ENCODE data around the gene IKZF1. TPM values are rescaled to one million over a fixed set of nuclear protein-coding genes. Genes with fewer than 3 reads are reported as not detected.

IKZF1 gene
- total and polyA plus RNA-seq, 2 donors (not counting 1 experiment from before 2014, with no cell fraction given): 0.01 TPM; not detected in 1

- Histone ChIP-seq H4K20me1 (ENCODE audit: control insufficient read depth, extremely low read depth, insufficient read depth, low read length) (no peaks in the 10 kb centered on the region), H3K36me3 (ENCODE audit: control insufficient read depth, insufficient read depth, low read length) (no peaks in the 10 kb centered on the region), H3K4me3 (replicated peaks in 1 of 4; ENCODE audit: control extremely low read depth in 1 of 4, insufficient read depth in 1 of 4, low read depth in 3 of 4, low read length in 4 of 4) (no peak overlapping the region), H3K27me3 (ENCODE audit: control insufficient read depth, insufficient read depth, low read length) (no peaks in the 10 kb centered on the region), H2AFZ (ENCODE audit: low read length) (no peak overlapping the region), H3K4me2 (ENCODE audit: extremely low read depth, insufficient read depth, low read length) (no peak overlapping the region), H3K4me1 (ENCODE audit: control insufficient read depth, extremely low read depth, insufficient read depth, low read length) (no peaks in the 10 kb centered on the region), H3K27ac (ENCODE audit: insufficient read depth, low read length) (no peak overlapping the region), H3K79me2 (ENCODE audit: control insufficient read depth, insufficient read depth, low read length) (no peaks in the 10 kb centered on the region), H3K9me3 (ENCODE audit: control insufficient read depth, insufficient read depth, low read depth, low read length) (no peaks in the 10 kb centered on the region), H3K9ac (ENCODE audit: insufficient read depth, low read length) (no peak overlapping the region)
- TF ChIP-seq CTCF (conservative IDR thresholded peaks at IDR 0.05 in 1 of 2, IDR thresholded peaks at IDR 0.05 in 1 of 2; ENCODE audit: low read depth in 1 of 2, low read length in 2 of 2) (no peak), EZH2 (IDR thresholded peaks at IDR 0.05; ENCODE audit: low read length, missing control alignments) (no peak)
- DNase-seq (ENCODE audit: low read depth in 2 of 2): no peak
Measured at GRCh38 chr7:50292165-50292757, 12.3 kb upstream of the IKZF1 start.

GRCh38 chr7:50292763-50293162 is 11.8 kb upstream of the IKZF1 start:
- H3K27me3 ChIP-seq (ENCODE audit: control insufficient read depth, insufficient read depth, low read length): no peaks in the 10 kb centered on the region
- no peaks in the 10 kb centered on the region for H4K20me1 ChIP-seq (ENCODE audit: control insufficient read depth, extremely low read depth, insufficient read depth, low read length)
- H3K9me3 ChIP-seq (ENCODE audit: control insufficient read depth, insufficient read depth, low read depth, low read length): no peaks in the 10 kb centered on the region
- no peaks in the 10 kb centered on the region for H3K36me3 ChIP-seq (ENCODE audit: control insufficient read depth, insufficient read depth, low read length)
- no peak overlapping the region for H3K4me3 ChIP-seq (replicated peaks in 1 of 4; ENCODE audit: control extremely low read depth in 1 of 4, insufficient read depth in 1 of 4, low read depth in 3 of 4, low read length in 4 of 4)
- no peak overlapping the region for H3K4me2 ChIP-seq (ENCODE audit: extremely low read depth, insufficient read depth, low read length)
- no peak for DNase-seq (ENCODE audit: low read depth in 2 of 2)
- no peaks in the 10 kb centered on the region for H3K79me2 ChIP-seq (ENCODE audit: control insufficient read depth, insufficient read depth, low read length)
- no peaks in the 10 kb centered on the region for H3K4me1 ChIP-seq (ENCODE audit: control insufficient read depth, extremely low read depth, insufficient read depth, low read length)
- H2AFZ ChIP-seq (ENCODE audit: low read length): no peak overlapping the region
- TF ChIP-seq EZH2 (IDR thresholded peaks at IDR 0.05; ENCODE audit: low read length, missing control alignments): no peak
- TF ChIP-seq CTCF (conservative IDR thresholded peaks at IDR 0.05 in 1 of 2, IDR thresholded peaks at IDR 0.05 in 1 of 2; ENCODE audit: low read depth in 1 of 2, low read length in 2 of 2): no peak
- H3K27ac ChIP-seq (ENCODE audit: insufficient read depth, low read length): no peak overlapping the region
- H3K9ac ChIP-seq (ENCODE audit: insufficient read depth, low read length): no peak overlapping the region

- Histone ChIP-seq H2AFZ (ENCODE audit: low read length) (no peak overlapping the region), H3K9me3 (ENCODE audit: control insufficient read depth, insufficient read depth, low read depth, low read length) (no peaks in the 10 kb centered on the region), H3K79me2 (ENCODE audit: control insufficient read depth, insufficient read depth, low read length) (no peaks in the 10 kb centered on the region), H3K9ac (ENCODE audit: insufficient read depth, low read length) (no peak overlapping the region), H4K20me1 (ENCODE audit: control insufficient read depth, extremely low read depth, insufficient read depth, low read length) (no peaks in the 10 kb centered on the region), H3K4me3 (replicated peaks in 1 of 4; ENCODE audit: control extremely low read depth in 1 of 4, insufficient read depth in 1 of 4, low read depth in 3 of 4, low read length in 4 of 4) (no peak overlapping the region), H3K4me1 (ENCODE audit: control insufficient read depth, extremely low read depth, insufficient read depth, low read length) (no peaks in the 10 kb centered on the region), H3K36me3 (ENCODE audit: control insufficient read depth, insufficient read depth, low read length) (no peaks in the 10 kb centered on the region), H3K4me2 (ENCODE audit: extremely low read depth, insufficient read depth, low read length) (no peak overlapping the region), H3K27ac (ENCODE audit: insufficient read depth, low read length) (no peak overlapping the region), H3K27me3 (ENCODE audit: control insufficient read depth, insufficient read depth, low read length) (no peaks in the 10 kb centered on the region)
- TF ChIP-seq EZH2 (IDR thresholded peaks at IDR 0.05; ENCODE audit: low read length, missing control alignments) (no peak), CTCF (conservative IDR thresholded peaks at IDR 0.05 in 1 of 2, IDR thresholded peaks at IDR 0.05 in 1 of 2; ENCODE audit: low read depth in 1 of 2, low read length in 2 of 2) (no peak)
- no peak for DNase-seq (ENCODE audit: low read depth in 2 of 2)
Measured at GRCh38 chr7:50293509-50294179, 10.9 kb upstream of the IKZF1 start.
